ENCODE measurements around the gene PHGDH. TPM values are rescaled to one million over a fixed set of nuclear protein-coding genes. Genes with fewer than 3 reads are reported as not detected.
A peak's percentile ranks its signal among the peaks of the same experiment; 100 is the strongest.

PHGDH gene
- total and polyA plus RNA-seq, 9 of the 15 experiments (the other 6 are each of a cell fraction or from before 2014, with no cell fraction given): 6.7 to 84.2 (median 36.2) TPM

DNA sequence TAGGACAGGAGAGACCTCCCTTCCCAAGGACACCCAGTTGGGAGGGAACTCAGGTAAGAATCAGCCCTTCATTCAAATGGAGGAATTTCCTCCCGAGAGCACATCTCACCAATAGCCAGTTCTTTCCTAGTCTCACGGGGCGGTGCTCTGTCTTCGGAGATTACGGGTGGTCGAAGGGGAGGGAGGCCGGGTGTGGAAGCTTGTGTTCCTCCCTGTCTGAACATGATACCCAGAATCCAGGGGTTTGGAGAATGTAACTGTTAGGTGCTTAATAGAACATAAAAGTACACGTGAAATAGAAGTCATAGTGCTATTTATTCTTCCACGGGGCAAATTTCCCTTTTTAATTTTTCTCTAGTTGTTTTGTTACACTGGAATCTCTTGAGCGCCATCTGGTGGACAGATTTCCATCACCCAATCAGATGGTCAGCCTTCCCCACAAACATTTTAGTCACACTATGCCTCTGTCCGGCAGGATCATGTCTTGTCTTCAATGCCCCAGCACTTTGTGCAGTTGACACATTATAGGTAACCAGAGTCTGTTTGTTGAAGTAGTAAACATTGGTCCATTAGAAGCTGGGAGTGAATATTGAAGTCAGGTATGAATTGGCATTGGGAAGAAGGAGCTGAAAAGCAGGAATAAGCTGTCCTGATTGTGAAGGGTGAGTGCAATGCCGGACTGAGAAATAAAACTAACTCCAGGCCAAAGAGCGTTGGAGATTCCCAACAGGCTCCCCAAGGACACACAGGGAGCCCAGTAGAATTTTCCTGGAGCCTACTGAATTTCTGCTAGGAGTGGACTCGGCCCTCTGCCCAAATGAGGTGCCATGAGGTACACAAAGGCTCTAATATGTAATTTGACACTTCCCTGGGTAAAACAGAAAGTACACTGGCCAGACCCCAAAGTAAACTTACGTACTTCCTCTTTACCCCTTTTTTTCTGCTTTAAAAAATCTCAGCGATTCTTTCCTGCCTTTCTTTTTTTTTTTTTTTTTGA is 36.1 kb upstream of the PHGDH start (continued):
- TF ChIP-seq, protein P1, sequence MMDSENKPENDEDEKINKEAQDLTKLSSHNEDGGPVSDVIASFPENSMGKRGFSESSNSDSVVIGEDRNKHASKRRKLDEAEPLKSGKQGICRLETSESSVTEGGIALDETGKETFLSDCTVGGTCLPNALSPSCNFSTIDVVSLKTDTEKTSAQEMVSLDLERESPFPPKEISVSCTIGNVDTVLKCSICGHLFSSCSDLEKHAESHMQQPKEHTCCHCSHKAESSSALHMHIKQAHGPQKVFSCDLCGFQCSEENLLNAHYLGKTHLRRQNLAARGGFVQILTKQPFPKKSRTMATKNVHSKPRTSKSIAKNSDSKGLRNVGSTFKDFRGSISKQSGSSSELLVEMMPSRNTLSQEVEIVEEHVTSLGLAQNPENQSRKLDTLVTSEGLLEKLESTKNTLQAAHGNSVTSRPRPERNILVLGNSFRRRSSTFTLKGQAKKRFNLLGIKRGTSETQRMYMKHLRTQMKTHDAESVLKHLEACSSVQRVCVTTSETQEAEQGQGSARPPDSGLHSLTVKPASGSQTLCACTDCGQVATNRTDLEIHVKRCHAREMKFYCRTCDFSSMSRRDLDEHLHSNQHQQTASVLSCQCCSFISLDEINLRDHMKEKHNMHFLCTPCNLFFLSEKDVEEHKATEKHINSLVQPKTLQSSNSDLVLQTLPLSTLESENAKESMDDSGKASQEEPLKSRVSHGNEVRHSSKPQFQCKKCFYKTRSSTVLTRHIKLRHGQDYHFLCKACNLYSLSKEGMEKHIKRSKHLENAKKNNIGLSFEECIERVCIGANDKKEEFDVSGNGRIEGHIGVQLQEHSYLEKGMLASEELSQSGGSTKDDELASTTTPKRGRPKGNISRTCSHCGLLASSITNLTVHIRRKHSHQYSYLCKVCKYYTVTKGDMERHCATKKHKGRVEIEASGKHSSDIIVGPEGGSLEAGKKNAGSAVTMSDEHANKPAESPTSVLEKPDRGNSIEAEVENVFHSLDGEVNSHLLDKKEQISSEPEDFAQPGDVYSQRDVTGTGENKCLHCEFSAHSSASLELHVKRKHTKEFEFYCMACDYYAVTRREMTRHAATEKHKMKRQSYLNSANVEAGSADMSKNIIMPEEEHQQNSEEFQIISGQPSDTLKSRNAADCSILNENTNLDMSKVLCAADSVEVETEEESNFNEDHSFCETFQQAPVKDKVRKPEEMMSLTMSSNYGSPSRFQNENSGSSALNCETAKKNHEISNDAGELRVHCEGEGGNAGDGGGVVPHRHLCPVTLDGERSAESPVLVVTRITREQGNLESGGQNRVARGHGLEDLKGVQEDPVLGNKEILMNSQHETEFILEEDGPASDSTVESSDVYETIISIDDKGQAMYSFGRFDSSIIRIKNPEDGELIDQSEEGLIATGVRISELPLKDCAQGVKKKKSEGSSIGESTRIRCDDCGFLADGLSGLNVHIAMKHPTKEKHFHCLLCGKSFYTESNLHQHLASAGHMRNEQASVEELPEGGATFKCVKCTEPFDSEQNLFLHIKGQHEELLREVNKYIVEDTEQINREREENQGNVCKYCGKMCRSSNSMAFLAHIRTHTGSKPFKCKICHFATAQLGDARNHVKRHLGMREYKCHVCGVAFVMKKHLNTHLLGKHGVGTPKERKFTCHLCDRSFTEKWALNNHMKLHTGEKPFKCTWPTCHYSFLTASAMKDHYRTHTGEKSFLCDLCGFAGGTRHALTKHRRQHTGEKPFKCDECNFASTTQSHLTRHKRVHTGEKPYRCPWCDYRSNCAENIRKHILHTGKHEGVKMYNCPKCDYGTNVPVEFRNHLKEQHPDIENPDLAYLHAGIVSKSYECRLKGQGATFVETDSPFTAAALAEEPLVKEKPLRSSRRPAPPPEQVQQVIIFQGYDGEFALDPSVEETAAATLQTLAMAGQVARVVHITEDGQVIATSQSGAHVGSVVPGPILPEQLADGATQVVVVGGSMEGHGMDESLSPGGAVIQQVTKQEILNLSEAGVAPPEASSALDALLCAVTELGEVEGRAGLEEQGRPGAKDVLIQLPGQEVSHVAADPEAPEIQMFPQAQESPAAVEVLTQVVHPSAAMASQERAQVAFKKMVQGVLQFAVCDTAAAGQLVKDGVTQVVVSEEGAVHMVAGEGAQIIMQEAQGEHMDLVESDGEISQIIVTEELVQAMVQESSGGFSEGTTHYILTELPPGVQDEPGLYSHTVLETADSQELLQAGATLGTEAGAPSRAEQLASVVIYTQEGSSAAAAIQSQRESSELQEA (IDR thresholded peaks at IDR 0.05; ENCODE audit: low read depth): peak; percentile 49; the same call in 1 of the 2 replicates
- TF ChIP-seq HNRNPLL (IDR thresholded peaks at IDR 0.05; ENCODE audit: low read depth, low read length, poor library complexity, severe bottlenecking) (peak; percentile 46), SMC3 (conservative IDR thresholded peaks at IDR 0.05; ENCODE audit: insufficient read depth, low read depth, low read length) (peak; percentile 64; the same call in 1 of the 2 replicates), CREM (IDR thresholded peaks at IDR 0.05; ENCODE audit: low read depth) (0 out of 2 replicates have a peak, but pooled peaks have one; percentile 14), MTA3 (IDR thresholded peaks at IDR 0.05; ENCODE audit: borderline replicate concordance) (no peak), SMARCE1 (IDR thresholded peaks at IDR 0.05) (no peak), DPF2 (IDR thresholded peaks at IDR 0.05) (0 out of 2 replicates have a peak, but pooled peaks have one; percentile 19), ZNF707 (CRISPR knock-in tag; conservative IDR thresholded peaks at IDR 0.05) (no peak)
- TF ChIP-seq, protein P2, sequence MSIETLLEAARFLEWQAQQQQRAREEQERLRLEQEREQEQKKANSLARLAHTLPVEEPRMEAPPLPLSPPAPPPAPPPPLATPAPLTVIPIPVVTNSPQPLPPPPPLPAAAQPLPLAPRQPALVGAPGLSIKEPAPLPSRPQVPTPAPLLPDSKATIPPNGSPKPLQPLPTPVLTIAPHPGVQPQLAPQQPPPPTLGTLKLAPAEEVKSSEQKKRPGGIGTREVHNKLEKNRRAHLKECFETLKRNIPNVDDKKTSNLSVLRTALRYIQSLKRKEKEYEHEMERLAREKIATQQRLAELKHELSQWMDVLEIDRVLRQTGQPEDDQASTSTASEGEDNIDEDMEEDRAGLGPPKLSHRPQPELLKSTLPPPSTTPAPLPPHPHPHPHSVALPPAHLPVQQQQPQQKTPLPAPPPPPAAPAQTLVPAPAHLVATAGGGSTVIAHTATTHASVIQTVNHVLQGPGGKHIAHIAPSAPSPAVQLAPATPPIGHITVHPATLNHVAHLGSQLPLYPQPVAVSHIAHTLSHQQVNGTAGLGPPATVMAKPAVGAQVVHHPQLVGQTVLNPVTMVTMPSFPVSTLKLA (conservative IDR thresholded peaks at IDR 0.05): 0 out of 4 replicates have a peak, but pooled peaks of 1 of the 2 experiments have one; percentile 10
- TF ChIP-seq, protein P3, sequence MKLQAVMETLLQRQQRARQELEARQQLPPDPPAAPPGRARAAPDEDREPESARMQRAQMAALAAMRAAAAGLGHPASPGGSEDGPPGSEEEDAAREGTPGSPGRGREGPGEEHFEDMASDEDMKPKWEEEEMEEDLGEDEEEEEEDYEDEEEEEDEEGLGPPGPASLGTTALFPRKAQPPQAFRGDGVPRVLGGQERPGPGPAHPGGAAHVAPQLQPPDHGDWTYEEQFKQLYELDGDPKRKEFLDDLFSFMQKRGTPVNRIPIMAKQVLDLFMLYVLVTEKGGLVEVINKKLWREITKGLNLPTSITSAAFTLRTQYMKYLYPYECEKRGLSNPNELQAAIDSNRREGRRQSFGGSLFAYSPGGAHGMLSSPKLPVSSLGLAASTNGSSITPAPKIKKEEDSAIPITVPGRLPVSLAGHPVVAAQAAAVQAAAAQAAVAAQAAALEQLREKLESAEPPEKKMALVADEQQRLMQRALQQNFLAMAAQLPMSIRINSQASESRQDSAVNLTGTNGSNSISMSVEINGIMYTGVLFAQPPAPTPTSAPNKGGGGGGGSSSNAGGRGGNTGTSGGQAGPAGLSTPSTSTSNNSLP (IDR thresholded peaks at IDR 0.05; ENCODE audit: borderline replicate concordance, low read depth, low read length): 0 out of 2 replicates have a peak, but pooled peaks have one; percentile 11
- TF ChIP-seq, protein P4, sequence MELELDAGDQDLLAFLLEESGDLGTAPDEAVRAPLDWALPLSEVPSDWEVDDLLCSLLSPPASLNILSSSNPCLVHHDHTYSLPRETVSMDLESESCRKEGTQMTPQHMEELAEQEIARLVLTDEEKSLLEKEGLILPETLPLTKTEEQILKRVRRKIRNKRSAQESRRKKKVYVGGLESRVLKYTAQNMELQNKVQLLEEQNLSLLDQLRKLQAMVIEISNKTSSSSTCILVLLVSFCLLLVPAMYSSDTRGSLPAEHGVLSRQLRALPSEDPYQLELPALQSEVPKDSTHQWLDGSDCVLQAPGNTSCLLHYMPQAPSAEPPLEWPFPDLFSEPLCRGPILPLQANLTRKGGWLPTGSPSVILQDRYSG (tag; conservative IDR thresholded peaks at IDR 0.05; ENCODE audit: low read depth): 0 out of 2 replicates have a peak, but pooled peaks have one; percentile 28

Measured in K562 (cell line).